ENCODE results near the gene DRD1. TPM values are rescaled to one million over a fixed set of nuclear protein-coding genes. Genes with fewer than 3 reads are reported as not detected.

The DRD1 gene
- total RNA-seq, 1 experiment from 2014 or later: 1.0 TPM

DNA sequence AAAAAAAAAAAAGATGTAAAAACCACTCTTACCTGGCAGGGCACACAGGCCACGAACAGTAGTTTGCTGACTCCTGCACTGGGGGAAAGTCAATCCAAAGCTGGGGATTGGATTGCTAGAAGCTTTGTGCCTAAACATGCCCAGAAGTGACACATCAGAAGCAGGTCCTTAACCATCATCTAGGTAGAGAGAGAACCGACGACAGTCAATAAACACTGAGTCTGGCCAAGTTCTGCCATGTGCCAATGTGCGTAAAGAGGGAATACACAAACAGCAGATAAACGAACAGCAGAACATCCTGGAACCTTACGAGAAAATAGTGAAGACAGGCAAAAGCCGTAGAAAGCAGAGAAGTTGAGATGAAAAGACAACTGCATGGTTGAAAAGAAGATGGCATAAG is 49.3 kb upstream of the DRD1 start:
- BruUV-seq (replicated peaks): no TSS peak
- H3K4me1 ChIP-seq (ENCODE audit: control insufficient read depth, insufficient read depth, low read length): no peaks in the 10 kb centered on the region
- no peak for DNase-seq (ENCODE audit: low read depth, low spot score)
- ChIA-PET CTCF (no interaction called here), POLR2A (no interaction called here)
- in situ Hi-C loops (cut with HindIII; ENCODE audit: low pct_unique_long_range_greater_than_20kb, low sequenced_read_pairs): no loop called here
- H3K9me3 ChIP-seq (ENCODE audit: control insufficient read depth, insufficient read depth, low read depth, low read length): no peaks in the 10 kb centered on the region
- TF ChIP-seq TCF7L2 (IDR thresholded peaks at IDR 0.05; ENCODE audit: low read depth, low read length) (no peak), POLR2AphosphoS5 (IDR thresholded peaks at IDR 0.05; ENCODE audit: low read depth, low read length) (no peak), SIN3A (IDR thresholded peaks at IDR 0.05; ENCODE audit: borderline replicate concordance, insufficient read depth, low read depth, low read length) (no peak)
- TF ChIP-seq, protein P1, sequence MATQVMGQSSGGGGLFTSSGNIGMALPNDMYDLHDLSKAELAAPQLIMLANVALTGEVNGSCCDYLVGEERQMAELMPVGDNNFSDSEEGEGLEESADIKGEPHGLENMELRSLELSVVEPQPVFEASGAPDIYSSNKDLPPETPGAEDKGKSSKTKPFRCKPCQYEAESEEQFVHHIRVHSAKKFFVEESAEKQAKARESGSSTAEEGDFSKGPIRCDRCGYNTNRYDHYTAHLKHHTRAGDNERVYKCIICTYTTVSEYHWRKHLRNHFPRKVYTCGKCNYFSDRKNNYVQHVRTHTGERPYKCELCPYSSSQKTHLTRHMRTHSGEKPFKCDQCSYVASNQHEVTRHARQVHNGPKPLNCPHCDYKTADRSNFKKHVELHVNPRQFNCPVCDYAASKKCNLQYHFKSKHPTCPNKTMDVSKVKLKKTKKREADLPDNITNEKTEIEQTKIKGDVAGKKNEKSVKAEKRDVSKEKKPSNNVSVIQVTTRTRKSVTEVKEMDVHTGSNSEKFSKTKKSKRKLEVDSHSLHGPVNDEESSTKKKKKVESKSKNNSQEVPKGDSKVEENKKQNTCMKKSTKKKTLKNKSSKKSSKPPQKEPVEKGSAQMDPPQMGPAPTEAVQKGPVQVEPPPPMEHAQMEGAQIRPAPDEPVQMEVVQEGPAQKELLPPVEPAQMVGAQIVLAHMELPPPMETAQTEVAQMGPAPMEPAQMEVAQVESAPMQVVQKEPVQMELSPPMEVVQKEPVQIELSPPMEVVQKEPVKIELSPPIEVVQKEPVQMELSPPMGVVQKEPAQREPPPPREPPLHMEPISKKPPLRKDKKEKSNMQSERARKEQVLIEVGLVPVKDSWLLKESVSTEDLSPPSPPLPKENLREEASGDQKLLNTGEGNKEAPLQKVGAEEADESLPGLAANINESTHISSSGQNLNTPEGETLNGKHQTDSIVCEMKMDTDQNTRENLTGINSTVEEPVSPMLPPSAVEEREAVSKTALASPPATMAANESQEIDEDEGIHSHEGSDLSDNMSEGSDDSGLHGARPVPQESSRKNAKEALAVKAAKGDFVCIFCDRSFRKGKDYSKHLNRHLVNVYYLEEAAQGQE (IDR thresholded peaks at IDR 0.05; ENCODE audit: insufficient read depth in 1 of 2, low read depth in 2 of 2, low read length in 1 of 2): no peak
- TF ChIP-seq, protein P2, sequence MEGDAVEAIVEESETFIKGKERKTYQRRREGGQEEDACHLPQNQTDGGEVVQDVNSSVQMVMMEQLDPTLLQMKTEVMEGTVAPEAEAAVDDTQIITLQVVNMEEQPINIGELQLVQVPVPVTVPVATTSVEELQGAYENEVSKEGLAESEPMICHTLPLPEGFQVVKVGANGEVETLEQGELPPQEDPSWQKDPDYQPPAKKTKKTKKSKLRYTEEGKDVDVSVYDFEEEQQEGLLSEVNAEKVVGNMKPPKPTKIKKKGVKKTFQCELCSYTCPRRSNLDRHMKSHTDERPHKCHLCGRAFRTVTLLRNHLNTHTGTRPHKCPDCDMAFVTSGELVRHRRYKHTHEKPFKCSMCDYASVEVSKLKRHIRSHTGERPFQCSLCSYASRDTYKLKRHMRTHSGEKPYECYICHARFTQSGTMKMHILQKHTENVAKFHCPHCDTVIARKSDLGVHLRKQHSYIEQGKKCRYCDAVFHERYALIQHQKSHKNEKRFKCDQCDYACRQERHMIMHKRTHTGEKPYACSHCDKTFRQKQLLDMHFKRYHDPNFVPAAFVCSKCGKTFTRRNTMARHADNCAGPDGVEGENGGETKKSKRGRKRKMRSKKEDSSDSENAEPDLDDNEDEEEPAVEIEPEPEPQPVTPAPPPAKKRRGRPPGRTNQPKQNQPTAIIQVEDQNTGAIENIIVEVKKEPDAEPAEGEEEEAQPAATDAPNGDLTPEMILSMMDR (IDR thresholded peaks at IDR 0.05): no peak
- intact Hi-C loops (cut with micrococcal nuclease; ENCODE audit: unreplicated experiment): no loop called here
- ATAC-seq: no peak
- H3K36me3 ChIP-seq (ENCODE audit: control insufficient read depth, insufficient read depth, low read length): peaks cover 25% of the 10 kb centered on the region
- H3K27me3 ChIP-seq (ENCODE audit: control insufficient read depth, insufficient read depth, low read length): no peaks in the 10 kb centered on the region
- H3K27ac ChIP-seq (ENCODE audit: low read length): no peak overlapping the region
- H3K4me3 ChIP-seq (ENCODE audit: low read depth in 2 of 2, low read length in 2 of 2): no peak overlapping the region

DNA sequence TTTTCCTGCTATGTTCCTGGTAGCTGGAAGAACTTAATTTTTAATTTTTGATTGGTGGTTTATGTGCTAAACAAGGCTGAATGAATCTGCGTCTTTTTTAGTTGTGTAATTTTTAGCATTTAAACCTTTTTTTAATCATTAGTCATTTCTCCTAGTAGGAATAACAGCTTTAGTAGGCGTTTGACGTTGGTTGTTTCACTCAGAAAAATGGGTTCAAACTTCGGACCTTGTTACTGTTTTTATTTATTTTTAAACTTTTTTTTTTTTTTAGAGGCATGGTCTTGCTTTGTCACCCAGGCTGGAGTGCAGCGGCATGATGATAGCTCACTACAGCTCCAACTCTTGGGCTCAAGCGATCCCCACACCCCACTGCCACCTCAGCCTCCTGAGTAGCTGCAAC is 47.2 kb upstream of the DRD1 start:
- no TSS peak for BruUV-seq (replicated peaks)
- CTCF ChIA-PET: no interaction called here
- H3K36me3 ChIP-seq (ENCODE audit: control insufficient read depth, insufficient read depth, low read length): peaks cover 14% of the 10 kb centered on the region
- no peak for DNase-seq (ENCODE audit: low read depth, low spot score)
- H3K27ac ChIP-seq (ENCODE audit: low read length): no peak overlapping the region
- no peak for ATAC-seq
- intact Hi-C loops (cut with micrococcal nuclease; ENCODE audit: unreplicated experiment): no loop called here
- H3K27me3 ChIP-seq (ENCODE audit: control insufficient read depth, insufficient read depth, low read length): no peaks in the 10 kb centered on the region
- H3K9me3 ChIP-seq (ENCODE audit: control insufficient read depth, insufficient read depth, low read depth, low read length): no peaks in the 10 kb centered on the region
- TF ChIP-seq TCF7L2 (IDR thresholded peaks at IDR 0.05; ENCODE audit: low read depth, low read length) (no peak), SIN3A (IDR thresholded peaks at IDR 0.05; ENCODE audit: borderline replicate concordance, insufficient read depth, low read depth, low read length) (no peak), POLR2AphosphoS5 (IDR thresholded peaks at IDR 0.05; ENCODE audit: low read depth, low read length) (no peak)
- TF ChIP-seq, protein P1 (IDR thresholded peaks at IDR 0.05; ENCODE audit: insufficient read depth in 1 of 2, low read depth in 2 of 2, low read length in 1 of 2): no peak
- TF ChIP-seq, protein P2 (IDR thresholded peaks at IDR 0.05): no peak
- H3K4me3 ChIP-seq (ENCODE audit: low read depth in 2 of 2, low read length in 2 of 2): no peak overlapping the region
- POLR2A ChIA-PET: no interaction called here
- in situ Hi-C loops (cut with HindIII; ENCODE audit: low pct_unique_long_range_greater_than_20kb, low sequenced_read_pairs): no loop called here
- no peaks in the 10 kb centered on the region for H3K4me1 ChIP-seq (ENCODE audit: control insufficient read depth, insufficient read depth, low read length)
